Stimulated activated CD8-positive, alpha-beta memory T cell treated with anti-CD3 and anti-CD28 coated beads, Interleukin-7, amount 100 ng/mL, for 4 hours (primary cell): ENCODE measurements around the gene SEC16A.

ENCODE experiments used
- DNase-seq, 2 donors: peaks; one replicate each; pipeline ENCODE4 v3.0.0-alpha.2; 2020; ENCODE audit warnings: low read depth in 2 of 2

Gene SEC16A

DNA sequence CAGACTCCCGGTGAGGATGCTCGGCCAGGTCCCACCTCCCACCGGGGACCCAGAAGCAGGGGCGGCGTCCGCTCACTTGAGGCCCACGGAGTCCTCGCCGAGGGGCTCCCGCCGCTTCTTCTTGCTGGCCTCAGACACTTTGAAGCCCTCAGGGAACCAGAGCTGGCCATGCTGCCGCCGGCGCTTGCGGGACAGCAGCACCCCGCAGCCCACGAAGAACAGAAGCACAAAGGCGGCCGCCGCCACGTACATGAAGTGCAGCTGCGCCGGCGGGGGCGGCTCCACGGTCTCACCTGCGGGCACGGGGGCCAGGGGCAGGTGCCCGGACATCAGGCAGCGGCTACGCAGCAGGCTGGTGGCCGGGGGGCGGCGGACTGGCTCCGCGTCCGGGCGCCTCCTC, 19.4 kb upstream of the SEC16A start:
- no peak for DNase-seq

DNA sequence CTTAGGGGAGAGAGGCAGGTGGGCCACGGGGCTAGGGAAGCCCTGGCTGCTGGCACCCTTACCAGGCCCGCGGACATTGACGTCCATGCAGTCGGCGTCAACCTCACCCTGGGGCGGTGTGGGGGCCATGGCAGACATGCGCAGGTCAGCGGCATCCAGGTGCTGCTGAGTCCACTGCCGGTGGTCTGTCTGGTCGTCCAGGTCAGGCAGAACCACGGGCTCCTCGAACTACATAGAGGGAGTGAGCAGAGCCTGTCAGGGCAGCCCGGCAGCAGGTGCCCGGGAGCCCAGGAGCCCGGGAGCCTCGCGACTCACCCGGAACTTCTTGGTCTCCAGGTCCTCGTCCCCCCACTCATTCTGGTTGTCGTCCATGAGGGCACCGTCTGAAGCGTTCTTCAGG, 18.8 kb upstream of the SEC16A start:
- DNase-seq, result no peak

DNA sequence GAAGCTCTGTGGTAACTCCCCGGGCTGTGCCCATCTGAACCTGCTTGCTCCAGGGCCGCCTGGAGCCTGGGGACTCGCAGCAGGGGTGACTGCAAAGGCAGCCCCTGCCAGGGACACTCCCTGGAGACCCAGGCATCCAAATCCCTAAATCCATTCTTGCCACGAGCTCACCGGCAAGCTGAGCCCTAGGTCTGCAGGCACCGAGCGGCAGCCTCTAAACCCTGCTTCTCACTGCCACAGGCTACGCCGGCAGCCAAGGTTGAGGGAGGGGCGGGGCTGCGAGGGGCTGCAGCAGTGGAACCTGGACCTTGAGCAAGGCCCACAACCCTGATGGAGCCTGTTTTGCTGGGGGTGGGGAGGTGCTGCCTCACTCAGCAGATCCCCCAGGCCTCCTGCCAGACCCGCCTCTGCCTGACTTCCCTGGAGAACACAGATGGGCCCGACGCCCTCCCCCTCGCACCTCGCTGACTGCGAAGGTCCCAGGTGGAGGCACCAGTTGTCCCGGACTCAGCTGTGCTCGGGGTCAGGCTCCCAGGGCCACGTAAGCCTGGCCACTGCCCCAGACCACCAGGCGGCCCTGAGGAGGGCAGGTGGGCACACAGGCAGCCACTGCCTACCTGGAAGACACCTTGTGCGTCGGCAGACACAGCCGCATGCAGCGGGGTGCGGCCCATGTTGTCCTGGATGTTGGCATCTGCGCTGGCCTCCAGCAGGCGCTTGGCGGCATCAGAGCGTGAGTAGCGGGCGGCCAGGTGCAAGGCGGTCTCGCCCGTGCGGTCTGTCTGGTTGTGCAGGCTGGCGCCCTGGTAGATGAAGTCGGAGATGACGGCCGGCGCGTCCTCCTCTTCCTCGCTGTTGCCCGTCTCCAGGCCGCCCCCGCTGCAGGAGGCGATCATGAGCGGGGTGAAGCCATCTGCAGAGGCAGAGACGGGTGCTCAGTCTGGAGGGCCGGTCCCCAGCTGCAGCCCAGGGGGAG, 17.4 kb upstream of the SEC16A start:
- no peak for DNase-seq

DNA sequence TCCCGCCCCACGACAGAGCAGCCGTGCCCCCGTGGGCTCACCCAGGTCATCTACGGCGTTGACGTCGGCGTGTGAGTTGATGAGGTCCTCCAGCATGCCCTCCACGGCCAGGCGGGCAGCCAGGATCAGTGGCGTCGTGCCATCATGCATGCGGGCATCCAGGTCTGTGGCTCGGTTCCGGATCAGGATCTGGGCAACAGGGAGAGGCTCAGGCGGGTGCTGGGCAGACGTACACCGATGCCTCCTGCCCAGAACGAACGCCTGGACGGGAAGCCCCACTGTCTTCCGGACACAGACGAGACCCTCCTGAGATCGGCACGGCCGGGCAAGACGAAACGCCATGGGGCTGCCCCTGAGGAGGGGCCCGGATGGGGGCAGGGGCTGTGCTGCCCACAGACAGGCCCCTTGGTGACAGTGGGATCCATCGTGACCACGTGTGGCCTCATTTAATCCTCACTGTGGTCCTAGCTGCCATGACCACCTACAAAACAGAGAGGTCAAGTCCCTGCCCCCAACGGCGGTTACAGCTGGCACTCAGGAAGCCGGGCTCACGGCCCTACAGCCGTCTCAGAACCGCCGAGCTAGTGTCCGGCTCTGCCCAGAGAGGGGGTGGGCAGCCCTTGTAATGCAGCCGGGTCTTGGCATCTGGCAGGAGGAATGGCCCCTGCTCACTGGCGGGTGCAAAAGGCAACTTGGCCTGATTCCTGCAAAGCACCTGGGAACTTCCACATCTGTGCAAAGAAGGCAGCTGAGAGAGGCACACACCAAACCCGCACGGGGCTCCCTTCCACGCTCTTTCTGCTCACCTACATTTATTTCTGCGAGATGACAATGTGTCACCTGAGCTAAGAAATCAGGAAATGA, 16.5 kb upstream of the SEC16A start:
- no peak for DNase-seq

DNA sequence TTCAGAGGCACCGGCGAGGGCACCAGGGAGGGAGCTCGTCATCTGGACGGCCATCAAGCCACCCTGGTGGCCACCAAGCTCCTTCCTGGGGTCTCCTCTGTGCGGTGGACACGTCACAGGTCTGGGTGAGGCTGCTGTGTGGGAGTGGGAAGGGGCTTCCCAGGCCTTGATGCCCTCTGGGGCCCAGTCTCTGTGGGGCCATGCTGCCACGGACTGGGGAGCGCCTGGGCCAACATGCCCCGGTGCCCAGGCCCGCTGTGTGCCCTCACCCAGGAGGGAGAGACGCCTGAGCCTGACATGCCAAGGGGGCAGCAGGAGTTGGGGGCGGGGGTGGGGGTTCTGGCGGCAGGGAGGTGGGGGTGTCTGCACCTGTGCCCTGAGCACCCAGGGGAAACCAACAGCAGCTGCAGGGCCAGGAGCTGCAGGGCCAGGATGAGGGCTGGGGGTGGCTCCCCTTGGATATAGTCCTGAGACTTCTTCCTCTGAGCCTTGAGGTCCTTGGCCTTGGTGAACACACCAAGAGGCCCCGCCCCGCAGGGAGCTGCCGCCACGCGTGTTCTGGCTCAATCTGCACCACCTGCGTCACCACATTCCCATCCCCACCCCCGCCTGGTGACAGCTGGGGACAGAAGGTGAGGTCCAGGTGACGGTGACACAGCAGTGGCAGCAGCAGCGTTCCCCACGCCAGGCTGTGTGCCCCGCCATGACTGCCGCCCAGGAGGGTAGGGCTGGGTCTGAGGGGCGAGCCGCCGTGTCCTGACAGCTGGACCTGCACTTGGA, 15.3 kb upstream of the SEC16A start:
- DNase-seq, result no peak

DNA sequence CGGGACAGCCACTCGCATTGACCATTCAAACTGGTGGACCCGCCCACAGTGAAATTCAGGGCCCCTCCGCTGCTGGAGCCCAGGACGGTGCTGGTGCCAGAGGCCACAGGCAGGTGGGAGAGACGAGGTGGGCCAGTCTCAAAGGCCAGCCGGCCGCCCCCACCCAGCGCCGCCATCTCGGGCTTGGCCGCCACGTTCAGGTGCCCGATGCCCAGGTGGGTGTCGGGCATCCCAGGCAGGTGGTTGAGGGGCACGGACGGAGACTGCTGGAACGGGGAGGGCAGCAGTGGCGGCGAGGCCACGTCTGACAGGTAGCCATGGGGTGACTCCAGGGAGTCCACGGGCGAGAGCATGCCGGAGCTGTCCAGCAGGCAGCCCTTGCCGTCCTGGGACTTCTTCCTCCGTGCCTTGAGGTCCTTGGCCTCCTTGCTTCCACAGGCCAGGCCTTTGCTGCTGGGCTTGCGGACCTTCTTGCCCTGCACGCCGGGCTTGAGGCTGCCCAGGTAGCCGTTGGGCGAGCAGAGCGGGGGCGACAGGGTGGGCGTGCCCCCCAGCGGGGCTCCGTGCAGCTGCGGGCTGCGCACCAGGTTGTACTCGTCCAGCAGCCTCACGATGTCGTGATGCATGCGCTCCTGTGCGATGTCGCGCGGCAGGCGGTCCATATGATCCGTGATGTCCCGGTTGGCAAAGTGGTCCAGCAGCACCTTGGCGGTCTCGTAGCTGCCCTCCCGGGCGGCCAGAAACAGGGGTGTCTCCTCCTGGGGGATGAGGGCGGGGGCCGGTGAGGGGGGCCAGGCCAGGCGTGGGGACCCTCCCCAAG, 14.2 kb upstream of the SEC16A start:
- no peak for DNase-seq

DNA sequence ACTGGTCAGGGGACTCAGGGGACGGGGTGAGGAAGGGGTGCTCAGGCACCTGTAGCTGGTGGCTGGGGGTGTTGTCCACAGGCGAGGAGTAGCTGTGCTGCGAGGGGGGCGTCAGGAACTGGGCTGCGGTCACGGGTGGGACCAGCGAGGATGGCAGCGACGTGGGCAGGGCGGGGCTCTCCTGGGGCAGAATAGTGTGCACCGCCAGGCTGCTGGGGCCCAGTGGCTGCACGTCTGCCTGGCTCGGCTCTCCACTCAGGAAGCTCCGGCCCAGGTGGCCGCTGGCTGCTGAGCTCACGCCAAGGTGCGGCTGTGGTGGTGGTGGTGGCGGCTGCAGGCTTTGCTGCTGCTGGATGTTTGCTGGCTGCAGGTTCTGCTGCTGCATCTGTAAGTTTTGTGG, 13.3 kb upstream of the SEC16A start:
- no peak for DNase-seq

DNA sequence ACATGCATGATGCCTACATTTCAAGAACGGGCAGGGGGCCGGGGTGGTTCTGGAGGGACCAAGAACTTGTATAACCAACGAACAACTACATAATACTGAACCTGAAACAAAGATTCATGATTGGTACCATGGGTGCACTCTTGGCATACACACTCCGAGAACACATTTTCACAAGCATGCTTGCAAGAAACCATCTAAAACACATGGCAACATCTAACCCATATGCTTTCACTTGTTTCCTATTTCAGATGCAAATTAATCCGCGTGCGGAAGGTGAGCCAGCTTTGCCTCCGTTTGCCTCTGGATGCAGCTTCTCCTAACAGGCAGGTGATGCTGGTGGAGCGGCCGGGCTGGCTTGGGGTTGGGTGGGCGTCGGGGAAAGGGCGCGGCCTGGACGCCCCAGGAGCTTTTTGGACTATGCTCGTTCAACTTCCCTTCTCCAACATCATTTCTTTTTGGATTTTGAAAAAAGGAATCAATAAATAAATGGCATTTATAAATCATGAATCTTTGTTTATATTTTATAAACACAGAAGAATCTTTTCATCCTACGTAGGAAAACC, 12.5 kb upstream of the SEC16A start:
- DNase-seq, result no peak

DNA sequence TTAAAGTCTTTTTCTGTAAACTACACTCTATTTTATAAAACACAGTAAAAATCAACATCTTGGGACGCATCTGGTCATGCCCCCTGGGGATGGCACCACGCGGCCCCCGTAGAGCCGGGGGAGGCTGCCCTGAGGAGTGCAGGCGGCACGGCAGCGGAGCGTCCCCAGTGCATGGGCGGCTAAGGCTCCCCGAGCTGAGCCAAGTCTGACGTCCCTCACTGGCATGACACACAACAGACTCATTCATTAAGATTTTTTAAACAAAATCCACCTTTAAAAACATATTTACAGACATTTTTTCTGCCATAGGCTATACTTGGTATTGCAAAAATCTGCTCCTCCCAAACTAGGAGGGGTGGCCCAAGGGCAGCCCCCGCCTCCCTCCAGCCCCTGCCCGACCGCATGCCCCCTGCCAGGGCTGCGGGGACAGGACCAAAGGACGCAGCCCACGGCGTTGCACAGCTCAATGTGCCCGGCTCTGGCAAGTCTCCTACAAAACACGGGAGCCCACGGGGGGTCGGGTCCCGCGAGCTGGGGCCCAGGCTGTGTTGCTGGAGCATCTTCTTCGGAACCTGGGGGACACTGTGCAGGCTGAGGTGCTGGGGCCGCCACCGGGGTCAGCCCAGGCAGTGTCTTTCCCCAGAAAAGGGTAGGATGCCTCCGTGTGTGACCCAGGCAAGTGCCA, 11.8 kb upstream of the SEC16A start:
- no peak for DNase-seq

DNA sequence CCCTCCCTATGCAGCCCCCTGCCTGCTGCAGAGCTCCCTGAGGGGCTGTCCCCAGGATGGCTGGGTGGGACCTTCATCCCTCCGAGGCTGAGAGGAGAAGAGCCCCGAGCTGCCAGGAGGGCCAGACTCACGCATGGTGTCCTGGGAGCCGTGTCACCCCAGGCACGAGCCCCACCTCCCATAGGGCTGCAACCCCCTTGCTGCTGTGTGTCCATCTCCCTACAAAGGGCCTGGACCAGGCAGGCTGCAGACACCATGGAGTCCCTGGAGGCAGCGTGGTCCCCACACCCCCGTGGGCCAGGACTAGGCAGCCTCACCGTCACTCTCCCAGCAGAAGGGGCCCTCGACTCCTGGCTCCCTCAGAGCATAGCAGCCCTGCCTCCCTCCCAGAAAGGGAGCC, 11.2 kb upstream of the SEC16A start:
- no peak for DNase-seq

DNA sequence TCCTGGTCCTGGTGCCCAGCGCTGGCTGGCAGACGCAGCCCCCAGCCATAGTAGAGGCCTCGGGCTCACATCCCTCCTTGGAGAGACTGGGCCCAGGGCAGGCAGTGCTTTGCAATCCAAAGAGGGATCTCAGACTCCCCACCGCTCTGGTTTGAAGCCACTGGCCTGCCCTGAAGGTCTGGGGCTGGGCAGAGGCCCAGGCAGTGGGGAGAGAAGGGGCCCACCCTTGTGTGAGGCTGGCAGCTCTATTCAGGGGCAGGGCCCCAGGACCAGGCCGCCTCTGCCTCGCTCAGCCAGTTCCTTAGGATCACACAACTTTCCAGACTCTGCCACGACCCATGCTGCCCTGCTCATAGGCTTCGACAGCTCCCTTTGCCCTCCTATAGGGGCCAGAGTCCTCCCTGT, 10.7 kb upstream of the SEC16A start:
- no peak for DNase-seq

DNA sequence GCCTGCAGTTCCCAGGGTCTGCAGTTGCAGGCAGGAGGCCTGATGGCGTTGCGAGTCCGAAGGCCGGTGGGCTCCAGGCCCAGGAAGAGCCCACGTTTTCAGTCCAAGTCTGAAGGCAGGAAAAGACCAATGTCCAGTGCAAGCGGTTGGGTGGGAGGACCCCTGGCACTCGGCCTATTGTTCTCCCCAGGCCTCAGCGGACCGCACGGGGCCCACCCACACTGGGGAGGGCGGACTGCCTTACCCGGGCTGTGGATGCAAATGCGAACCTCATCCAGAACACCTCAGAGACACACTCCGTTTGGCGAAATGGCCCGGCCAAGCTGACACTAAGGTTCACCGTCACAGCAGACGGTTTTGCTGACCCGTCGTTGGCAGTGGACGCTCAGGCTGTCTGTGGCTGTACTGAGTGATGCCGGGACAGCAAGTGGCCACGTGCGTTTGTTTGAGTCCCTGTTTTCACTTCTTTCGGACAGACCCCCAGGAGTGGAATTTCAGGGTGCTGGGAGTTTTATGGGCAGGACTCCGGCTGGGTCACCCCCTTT, 10.2 kb upstream of the SEC16A start:
- no peak for DNase-seq

DNA sequence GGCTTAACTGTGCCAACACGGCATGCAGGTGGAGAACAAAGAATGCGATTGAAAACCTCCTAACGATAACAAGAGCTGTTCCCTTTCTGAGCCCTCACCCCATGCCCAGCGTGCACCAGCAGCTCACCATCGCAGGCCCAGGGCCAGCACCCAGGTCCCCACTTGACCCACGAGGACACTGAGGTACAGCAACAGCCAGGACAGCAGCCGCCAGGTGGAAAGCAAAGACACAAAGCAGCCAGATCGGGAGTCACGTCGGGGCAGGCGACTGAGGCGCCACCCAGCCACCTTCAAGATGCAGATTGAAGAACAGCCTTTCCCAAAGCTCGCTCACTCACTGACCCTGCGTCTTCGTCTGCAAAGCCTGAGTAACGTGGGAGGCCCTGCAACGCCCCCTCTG, 6.9 kb upstream of the SEC16A start:
- no peak for DNase-seq

DNA sequence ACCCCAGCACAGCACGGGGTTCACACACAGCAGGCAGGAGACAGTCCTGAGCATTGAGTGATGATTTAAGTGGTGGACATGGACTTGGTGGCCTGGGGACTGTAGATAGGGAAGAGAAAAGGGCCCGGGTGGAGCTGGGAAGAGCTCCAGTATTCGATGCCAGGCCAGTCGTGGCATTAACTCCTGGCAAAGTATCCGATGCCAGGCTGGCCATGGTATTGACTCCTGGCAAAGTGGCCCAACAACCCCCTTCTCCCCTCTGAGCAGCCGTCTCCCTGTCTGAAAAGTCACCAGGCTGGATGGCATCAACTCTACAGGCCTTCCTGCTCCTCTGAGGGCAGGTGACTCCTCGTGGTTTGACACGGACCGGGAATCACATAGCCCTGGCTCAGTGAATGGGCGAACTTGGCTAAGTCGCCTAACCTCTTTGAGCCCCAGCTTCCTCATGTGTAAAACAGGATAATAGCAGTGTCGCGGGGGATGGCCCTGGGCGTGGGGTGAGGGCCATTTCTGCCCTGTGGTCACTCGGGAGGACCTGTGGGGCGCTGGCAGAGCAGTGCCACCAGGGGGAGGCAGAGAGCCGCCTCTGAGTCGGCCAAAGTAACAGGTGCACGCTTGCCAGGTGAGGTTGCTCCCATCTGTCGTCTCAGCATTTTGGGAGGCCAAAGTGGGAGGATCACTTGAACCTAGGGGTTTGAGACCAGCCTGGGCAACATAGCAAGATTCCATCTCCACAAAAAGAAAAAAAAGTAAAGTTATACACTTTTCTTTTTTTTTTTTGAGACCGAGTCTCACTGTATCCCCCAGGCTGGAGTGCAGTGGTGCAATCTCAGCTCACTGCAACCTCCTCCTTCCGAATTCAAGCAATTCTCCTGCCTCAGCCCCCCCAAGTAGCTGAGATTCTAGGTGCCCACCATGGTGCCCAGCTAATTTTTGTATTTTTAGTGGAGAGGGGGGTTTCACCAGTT, 5.7 kb upstream of the SEC16A start:
- DNase-seq, result peak; percentile 42 to 56

DNA sequence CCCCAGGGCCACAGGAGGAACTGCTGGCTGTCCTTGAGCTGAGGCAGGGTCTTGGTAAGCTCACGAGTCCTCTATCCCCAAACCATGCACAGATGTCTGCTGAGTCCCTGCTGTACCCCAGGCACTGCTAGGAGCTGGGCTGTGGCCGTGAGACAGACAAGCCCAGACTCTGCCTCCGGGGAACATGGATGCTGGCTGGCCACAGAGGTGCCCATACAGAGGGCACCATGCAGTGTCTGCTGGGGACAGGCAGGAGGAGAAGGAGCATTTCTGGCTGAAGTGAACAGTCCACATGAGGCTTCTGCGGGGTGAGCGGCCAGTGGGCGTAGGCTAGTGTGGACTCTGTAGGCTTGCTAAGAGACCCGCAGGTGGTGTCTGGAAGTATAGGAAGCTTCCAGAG, 4.8 kb upstream of the SEC16A start:
- no peak for DNase-seq

DNA sequence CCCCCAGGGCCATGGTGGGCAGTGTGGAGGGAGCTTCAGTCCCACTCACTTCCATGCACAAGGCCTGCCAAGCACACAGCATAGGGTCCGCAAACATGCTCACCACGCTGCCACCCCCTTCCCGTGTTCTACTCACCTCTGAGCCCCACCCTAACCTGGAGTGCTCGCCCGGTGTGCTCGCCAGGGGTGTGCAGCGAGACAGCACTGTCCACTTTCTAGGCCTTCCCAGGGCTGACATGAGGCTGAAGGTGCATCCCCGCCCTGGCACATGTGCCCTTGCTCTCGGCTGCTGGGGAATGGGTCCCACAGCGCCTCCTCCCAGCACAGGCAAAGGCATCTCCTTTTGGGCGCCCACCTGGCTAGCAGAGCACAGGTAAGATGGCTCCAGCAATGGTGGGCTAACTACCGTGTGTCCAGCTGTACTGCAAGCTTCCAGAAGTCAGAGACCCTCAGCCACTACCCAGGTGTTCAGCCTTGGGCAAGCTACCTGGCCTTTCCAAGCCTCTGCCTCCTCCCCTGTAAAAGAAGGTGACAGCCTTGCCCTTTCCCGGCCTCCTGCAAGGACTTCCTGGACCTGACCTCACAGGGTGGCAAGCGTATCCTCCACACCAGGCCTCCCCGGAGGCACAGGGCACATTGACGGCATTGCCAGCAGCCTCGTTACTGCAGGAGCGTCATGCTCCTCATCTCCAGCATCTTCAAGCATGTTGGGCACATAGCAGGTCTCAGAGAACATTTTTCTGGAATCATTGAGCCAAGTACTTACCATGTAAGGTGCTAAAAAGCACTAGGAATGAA, 4.2 kb upstream of the SEC16A start:
- DNase-seq, result no peak

DNA sequence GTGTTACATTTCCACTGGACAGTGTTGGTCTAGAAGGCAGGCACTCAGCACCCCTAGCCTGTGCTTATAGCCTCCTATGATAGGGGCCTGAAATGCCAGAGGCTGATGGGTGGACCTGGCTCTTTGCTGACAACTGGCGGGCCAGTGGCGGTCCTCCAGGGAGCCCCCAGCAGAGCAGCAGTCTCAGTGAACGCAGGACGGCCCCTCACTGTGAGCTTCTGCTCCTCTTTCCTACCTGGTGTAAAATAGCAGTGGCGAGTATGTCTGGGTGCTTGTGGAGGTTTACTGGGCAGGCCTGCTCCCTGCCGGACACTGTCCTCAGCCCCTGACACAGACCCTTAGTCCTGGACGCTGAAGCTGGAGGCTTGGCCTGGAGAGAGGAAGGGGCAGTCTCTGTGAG, 3.3 kb upstream of the SEC16A start:
- DNase-seq, result no peak
